Vagina (tissue), 2 donors: Measurements from ENCODE around the gene PKIB. TPM values are rescaled to one million over a fixed set of nuclear protein-coding genes. Genes with fewer than 3 reads are reported as not detected.
A peak's percentile ranks its signal among the peaks of the same experiment; 100 is the strongest.

Experiments
- DNase-seq, 2 donors: peaks; one replicate each; pipeline ENCODE4 v3.0.0-alpha.2; 2017; ENCODE audit errors: extremely low spot score in 2 of 2
- H3K27ac ChIP-seq: fragments of 200-600 bp; sonication (generic); one replicate; pipeline ENCODE4 v1.5.1; 2019
- H3K27me3 ChIP-seq: fragments of 200-600 bp; sonication (generic); one replicate; pipeline ENCODE4 v1.5.1; 2019
- H3K36me3 ChIP-seq, 2 donors: fragments of 200-600 bp; sonication (generic); one replicate each; pipeline ENCODE4 v1.5.1; 2017 to 2019
- H3K4me1 ChIP-seq: fragments of 200-600 bp; sonication (generic); one replicate; pipeline ENCODE4 v1.5.1; 2019
- H3K4me3 ChIP-seq, 2 donors: fragments of 200-600 bp; sonication (generic); 1 replicate in 1 of 2; 2 replicates in 1 of 2; pipeline ENCODE4 v1.5.1; 2016 to 2019
- H3K9me3 ChIP-seq: fragments of 200-600 bp; sonication (generic); one replicate; pipeline ENCODE4 v1.5.1; 2019
- CTCF ChIP-seq, 3 experiments: fragments of 450-650 bp in 2 of 3; fragments of 200-600 bp in 1 of 3; sonication (generic) in 1 of 3; IDR thresholded peaks; one replicate each; pipeline ENCODE4 v1.5.1; 2017 to 2019; ENCODE audit warnings: antibody characterized with exemption in 3 of 3, mild to moderate bottlenecking in 2 of 3, moderate library complexity in 2 of 3
- POLR2A ChIP-seq, 2 donors: fragments of 450-650 bp; IDR thresholded peaks; one replicate each; pipeline ENCODE4 v1.6.1; 2017; ENCODE audit warnings: antibody characterized with exemption in 2 of 2, mild to moderate bottlenecking in 2 of 2, moderate library complexity in 2 of 2
- POLR2AphosphoS5 ChIP-seq, 2 donors: sonication (generic); formaldehyde crosslinking; IDR thresholded peaks; one replicate each; pipeline ENCODE4 v1.9.0; 2017; ENCODE audit warnings: antibody characterized with exemption in 2 of 2, mild to moderate bottlenecking in 2 of 2, low read depth in 1 of 2; ENCODE audit not compliant: insufficient read depth in 1 of 2
- intact Hi-C: fragments of 100-400 bp; cut with DNase I; formaldehyde crosslinking; loops from one replicate; pipeline ENCODE4 v1.15.1; 2023
- total RNA-seq: library from RNA; depleted of rRNA; stranded (reverse); fragments of >200 nt; gene quantifications from one replicate; pipeline ENCODE4 v1.2.3, GENCODE V29; 2016

The PKIB gene
- total RNA-seq, 1 donor from 2014 or later: 2.7 TPM

GRCh38 chr6:122604676-122605075, 5.5 kb upstream of the PKIB start:
- Histone ChIP-seq H3K9me3 (no peaks in the 10 kb centered on the region), H3K27ac (no peak overlapping the region), H3K36me3 (no peaks in the 10 kb centered on the region), H3K4me1 (peaks cover 2% of the 10 kb centered on the region), H3K4me3 (no peak overlapping the region), H3K27me3 (no peaks in the 10 kb centered on the region)
- no peak for DNase-seq
- TF ChIP-seq CTCF (IDR thresholded peaks at IDR 0.05): no peak
- TF ChIP-seq POLR2A (IDR thresholded peaks at IDR 0.05): no peak
- TF ChIP-seq POLR2AphosphoS5 (IDR thresholded peaks at IDR 0.05; ENCODE audit: insufficient read depth in 1 of 2, low read depth in 1 of 2): no peak
- intact Hi-C loops: no loop called here

DNA sequence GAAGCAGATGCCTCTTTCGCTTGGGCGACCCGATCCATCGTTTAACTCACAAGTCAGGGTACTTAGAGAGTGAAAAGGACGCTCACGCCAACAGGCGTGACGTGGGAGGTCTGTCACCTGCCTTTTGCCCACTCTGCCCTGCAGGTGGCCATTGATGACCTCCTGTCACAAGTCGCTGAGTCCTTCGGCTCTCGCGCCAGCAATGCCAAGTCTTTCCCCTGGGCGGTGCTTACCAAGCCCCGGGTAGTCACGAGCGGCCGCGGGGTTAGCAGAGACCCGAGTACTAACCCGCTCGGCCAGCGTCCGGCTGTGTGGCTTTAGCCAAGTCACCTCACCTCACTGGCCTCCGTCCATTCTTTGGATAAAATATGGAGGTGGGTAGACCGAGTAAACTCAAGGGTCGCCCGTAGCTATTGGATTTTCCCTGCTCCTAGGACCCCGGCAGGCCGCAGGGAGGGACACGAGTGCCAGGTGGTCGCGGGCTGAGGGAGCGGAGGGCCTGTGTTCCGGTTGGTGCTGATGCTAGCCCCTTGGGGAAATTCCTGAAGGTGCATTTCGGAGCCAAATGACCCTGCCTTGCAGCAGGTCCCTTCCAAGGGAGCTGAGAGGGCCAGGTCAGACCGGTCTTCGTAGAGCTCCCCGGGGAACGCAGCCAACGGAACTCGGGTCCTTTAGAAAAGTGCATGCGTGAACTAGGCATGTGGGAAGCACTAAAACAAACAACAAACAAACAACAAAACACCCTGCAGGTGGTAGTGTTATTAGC, 668 bp downstream of the PKIB start:
- intact Hi-C loops: no loop called here
- no peak overlapping the region for H3K27ac ChIP-seq

DNA sequence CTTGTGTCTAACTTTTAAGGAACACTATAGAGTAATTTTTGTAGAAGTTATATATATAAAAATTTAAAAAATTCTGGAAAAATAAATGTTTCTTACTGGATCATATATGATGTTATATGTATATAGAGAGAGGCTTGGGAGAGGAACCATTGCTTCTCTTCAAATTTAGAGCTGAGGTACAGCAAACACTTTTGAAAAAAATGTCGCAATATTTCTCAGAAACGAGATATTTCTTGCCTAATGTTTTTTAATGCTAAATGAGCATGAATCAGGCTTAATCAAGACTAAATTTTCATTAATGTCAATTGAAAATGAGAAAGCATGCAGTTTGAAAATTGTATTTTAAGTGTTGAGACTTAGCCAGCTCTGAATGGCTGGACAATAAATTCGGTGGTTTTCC, 2.6 kb downstream of the PKIB start:
- H3K27me3 ChIP-seq: no peaks in the 10 kb centered on the region
- intact Hi-C loops: no loop called here

More for the DNA sequence above, 668 bp downstream of the PKIB start:
- TF ChIP-seq POLR2AphosphoS5 (IDR thresholded peaks at IDR 0.05; ENCODE audit: insufficient read depth in 1 of 2, low read depth in 1 of 2) (no peak), POLR2A (IDR thresholded peaks at IDR 0.05) (no peak), CTCF (IDR thresholded peaks at IDR 0.05) (no peak)
- H3K27me3 ChIP-seq: no peaks in the 10 kb centered on the region
- no peak for DNase-seq
- no peaks in the 10 kb centered on the region for H3K36me3 ChIP-seq
- no peaks in the 10 kb centered on the region for H3K9me3 ChIP-seq
- H3K4me1 ChIP-seq: peaks cover 18% of the 10 kb centered on the region
- peak overlapping the region; percentile 44 to 56 for H3K4me3 ChIP-seq

GRCh38 chr6:122614303-122614702, 4.1 kb downstream of the PKIB start:
- TF ChIP-seq CTCF (IDR thresholded peaks at IDR 0.05) (no peak), POLR2AphosphoS5 (IDR thresholded peaks at IDR 0.05; ENCODE audit: insufficient read depth in 1 of 2, low read depth in 1 of 2) (no peak), POLR2A (IDR thresholded peaks at IDR 0.05) (no peak)
- Histone ChIP-seq H3K4me3 (no peak overlapping the region), H3K36me3 (no peaks in the 10 kb centered on the region), H3K27ac (no peak overlapping the region), H3K9me3 (no peaks in the 10 kb centered on the region), H3K4me1 (peaks cover 18% of the 10 kb centered on the region), H3K27me3 (no peaks in the 10 kb centered on the region)
- intact Hi-C loops: no loop called here
- no peak for DNase-seq

More for the DNA sequence above, 2.6 kb downstream of the PKIB start:
- H3K36me3 ChIP-seq: no peaks in the 10 kb centered on the region
- DNase-seq: no peak
- peaks cover 18% of the 10 kb centered on the region for H3K4me1 ChIP-seq
- H3K9me3 ChIP-seq: no peaks in the 10 kb centered on the region
- TF ChIP-seq POLR2A (IDR thresholded peaks at IDR 0.05) (no peak), POLR2AphosphoS5 (IDR thresholded peaks at IDR 0.05; ENCODE audit: insufficient read depth in 1 of 2, low read depth in 1 of 2) (no peak), CTCF (IDR thresholded peaks at IDR 0.05) (no peak)
- H3K4me3 ChIP-seq: no peak overlapping the region
- H3K27ac ChIP-seq: no peak overlapping the region

DNA sequence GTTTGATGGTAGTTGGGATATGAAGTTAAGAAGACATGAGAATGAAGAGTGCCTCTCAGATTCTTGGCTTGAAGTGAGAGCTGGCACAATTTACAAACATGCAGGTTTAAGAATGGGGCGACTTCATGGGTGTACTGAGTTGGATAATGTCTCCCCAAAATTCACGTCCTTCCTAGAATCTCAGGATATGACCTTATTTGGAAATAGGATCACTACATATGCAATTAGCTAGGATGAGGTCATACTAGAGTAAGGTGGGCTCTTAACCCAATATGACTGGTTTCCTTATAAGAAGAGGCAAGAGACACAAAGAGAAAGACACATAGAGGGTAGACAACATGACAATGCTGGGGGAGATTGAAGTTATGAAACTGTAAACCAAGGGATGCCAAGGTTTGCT, 5.2 kb downstream of the PKIB start:
- DNase-seq: no peak
- H3K36me3 ChIP-seq: no peaks in the 10 kb centered on the region
- peaks cover 10% of the 10 kb centered on the region for H3K4me1 ChIP-seq
- H3K27ac ChIP-seq: no peak overlapping the region
- no peak overlapping the region for H3K4me3 ChIP-seq
- H3K27me3 ChIP-seq: no peaks in the 10 kb centered on the region
- intact Hi-C loops: no loop called here
- TF ChIP-seq POLR2A (IDR thresholded peaks at IDR 0.05): no peak
- no peak for TF ChIP-seq POLR2AphosphoS5 (IDR thresholded peaks at IDR 0.05; ENCODE audit: insufficient read depth in 1 of 2, low read depth in 1 of 2)
- TF ChIP-seq CTCF (IDR thresholded peaks at IDR 0.05): no peak
- no peaks in the 10 kb centered on the region for H3K9me3 ChIP-seq
